ENCODE data around the gene TRAF1.
A peak's percentile ranks its signal among the peaks of the same experiment; 100 is the strongest.

Gene TRAF1

GRCh38 chr9:120931231-120932085 is 4.9 kb upstream of the TRAF1 start:
- 33% methylated on average over 3 of the region's 4 CpGs for WGBS (ENCODE audit: insufficient coverage)
- Histone ChIP-seq H3K27ac (ENCODE audit: insufficient read depth in 1 of 2, low read depth in 1 of 2, low read length in 2 of 2, poor library complexity in 1 of 2, severe bottlenecking in 2 of 2) (peak overlapping the region; percentile 77 to 85), H3K27me3 (replicated peaks in 2 of 5; ENCODE audit: control insufficient read depth in 4 of 5, insufficient read depth in 5 of 5, low read length in 4 of 5) (no peaks in the 10 kb centered on the region), H3K4me1 (ENCODE audit: control extremely low read depth in 1 of 4, control insufficient read depth in 4 of 4, insufficient read depth in 4 of 4, low read length in 3 of 4) (peaks cover 38 to 87% (median 77%) of the 10 kb centered on the region in 4 experiments), H3K36me3 (ENCODE audit: control insufficient read depth in 4 of 4, insufficient read depth in 4 of 4, low read length in 3 of 4) (no peaks in the 10 kb centered on the region), H3K4me3 (ENCODE audit: control insufficient read depth in 1 of 7, extremely low read depth in 1 of 7, insufficient read depth in 4 of 7, low read depth in 2 of 7, low read length in 6 of 7) (peak overlapping the region in 4 of 7 experiments; percentile 27 to 56 (median 52)), H3K9me3 (ENCODE audit: control extremely low read depth in 1 of 5, control insufficient read depth in 4 of 5, insufficient read depth in 2 of 5, low read depth in 1 of 5, low read length in 4 of 5) (no peaks in the 10 kb centered on the region)
- peak; percentile 84 to 96 (median 96) for DNase-seq
- CTCF ChIA-PET, result interaction anchor here (0.6 to 1.7 kb wide), 8 partner anchors 12 to 62 kb away, joined by 3 to 8 read pairs (median 4); no protein-coding TSS in a partner anchor
- POLR2A ChIA-PET, result interaction anchor here (0.6 to 1.4 kb wide), 2 partner anchors 62 to 270 kb away, joined by 3 to 4 read pairs; no protein-coding TSS in a partner anchor

- Histone ChIP-seq H3K36me3 (ENCODE audit: control insufficient read depth in 4 of 4, insufficient read depth in 4 of 4, low read length in 3 of 4) (no peaks in the 10 kb centered on the region), H3K4me1 (ENCODE audit: control extremely low read depth in 1 of 4, control insufficient read depth in 4 of 4, insufficient read depth in 4 of 4, low read length in 3 of 4) (peaks cover 18 to 76% (median 67%) of the 10 kb centered on the region in 4 experiments), H3K27me3 (replicated peaks in 2 of 5; ENCODE audit: control insufficient read depth in 4 of 5, insufficient read depth in 5 of 5, low read length in 4 of 5) (no peaks in the 10 kb centered on the region), H3K9me3 (ENCODE audit: control extremely low read depth in 1 of 5, control insufficient read depth in 4 of 5, insufficient read depth in 2 of 5, low read depth in 1 of 5, low read length in 4 of 5) (no peaks in the 10 kb centered on the region), H3K27ac (ENCODE audit: insufficient read depth in 1 of 2, low read depth in 1 of 2, low read length in 2 of 2, poor library complexity in 1 of 2, severe bottlenecking in 2 of 2) (peak overlapping the region in 1 of 2 experiments; percentile 50), H3K4me3 (ENCODE audit: control insufficient read depth in 1 of 7, extremely low read depth in 1 of 7, insufficient read depth in 4 of 7, low read depth in 2 of 7, low read length in 6 of 7) (peak overlapping the region in 6 of 7 experiments; percentile 24 to 77 (median 66))
- POLR2A ChIA-PET, result interaction anchor here (0.6 to 1.3 kb wide), 4 partner anchors 32 to 319 kb away, joined by 3 to 4 read pairs (median 4); no protein-coding TSS in a partner anchor
- 14% methylated on average over 22 of the region's 26 CpGs for WGBS (ENCODE audit: insufficient coverage)
- CTCF ChIA-PET, result interaction anchor here (0.6 to 2.1 kb wide), 8 partner anchors 10 to 319 kb away, joined by 3 to 8 read pairs (median 4); no protein-coding TSS in a partner anchor
- DNase-seq, result no peak
Measured at GRCh38 chr9:120929229-120929791, 2.7 kb upstream of the TRAF1 start.

GRCh38 chr9:120928483-120929228 is 2.1 kb upstream of the TRAF1 start:
- ChIA-PET POLR2A (interaction anchor here (1.2 to 1.3 kb wide), 2 partner anchors 32 to 36 kb away, joined by 3 to 4 read pairs; no protein-coding TSS in a partner anchor), CTCF (interaction anchor here (0.6 to 2.1 kb wide), 7 partner anchors 12 to 318 kb away, joined by 3 to 8 read pairs (median 4); no protein-coding TSS in a partner anchor)
- Histone ChIP-seq H3K27me3 (replicated peaks in 2 of 5; ENCODE audit: control insufficient read depth in 4 of 5, insufficient read depth in 5 of 5, low read length in 4 of 5) (no peaks in the 10 kb centered on the region), H3K36me3 (ENCODE audit: control insufficient read depth in 4 of 4, insufficient read depth in 4 of 4, low read length in 3 of 4) (no peaks in the 10 kb centered on the region), H3K4me1 (ENCODE audit: control extremely low read depth in 1 of 4, control insufficient read depth in 4 of 4, insufficient read depth in 4 of 4, low read length in 3 of 4) (peaks cover 17 to 70% (median 62%) of the 10 kb centered on the region in 4 experiments), H3K27ac (ENCODE audit: insufficient read depth in 1 of 2, low read depth in 1 of 2, low read length in 2 of 2, poor library complexity in 1 of 2, severe bottlenecking in 2 of 2) (peak overlapping the region in 1 of 2 experiments; percentile 50), H3K9me3 (ENCODE audit: control extremely low read depth in 1 of 5, control insufficient read depth in 4 of 5, insufficient read depth in 2 of 5, low read depth in 1 of 5, low read length in 4 of 5) (no peaks in the 10 kb centered on the region), H3K4me3 (ENCODE audit: control insufficient read depth in 1 of 7, extremely low read depth in 1 of 7, insufficient read depth in 4 of 7, low read depth in 2 of 7, low read length in 6 of 7) (peak overlapping the region; percentile 24 to 77 (median 64))
- DNase-seq, result peak in 2 of 3 donors; percentile 81 to 89
- WGBS (ENCODE audit: insufficient coverage), result 0% methylated on average over 67 of the region's 73 CpGs

GRCh38 chr9:120928015-120928482 is 1.5 kb upstream of the TRAF1 start:
- CTCF ChIA-PET, result interaction anchor here (5.9 kb wide), 1 partner anchor 19 kb away, joined by 29 read pairs; no protein-coding TSS in a partner anchor

GRCh38 chr9:120927269-120928014 is 846 bp upstream of the TRAF1 start:
- DNase-seq, result peak in 1 of 3 donors; percentile 32
- CTCF ChIA-PET, result interaction anchor here (1.4 to 5.9 kb wide), 6 partner anchors 9 to 30 kb away, joined by 3 to 29 read pairs (median 4); no protein-coding TSS in a partner anchor
- Histone ChIP-seq H3K36me3 (ENCODE audit: control insufficient read depth in 4 of 4, insufficient read depth in 4 of 4, low read length in 3 of 4) (no peaks in the 10 kb centered on the region), H3K9me3 (ENCODE audit: control extremely low read depth in 1 of 5, control insufficient read depth in 4 of 5, insufficient read depth in 2 of 5, low read depth in 1 of 5, low read length in 4 of 5) (no peaks in the 10 kb centered on the region), H3K4me1 (ENCODE audit: control extremely low read depth in 1 of 4, control insufficient read depth in 4 of 4, insufficient read depth in 4 of 4, low read length in 3 of 4) (peaks cover 14 to 60% (median 53%) of the 10 kb centered on the region in 4 experiments), H3K4me3 (ENCODE audit: control insufficient read depth in 1 of 7, extremely low read depth in 1 of 7, insufficient read depth in 4 of 7, low read depth in 2 of 7, low read length in 6 of 7) (no peak overlapping the region), H3K27me3 (replicated peaks in 2 of 5; ENCODE audit: control insufficient read depth in 4 of 5, insufficient read depth in 5 of 5, low read length in 4 of 5) (no peaks in the 10 kb centered on the region), H3K27ac (ENCODE audit: insufficient read depth in 1 of 2, low read depth in 1 of 2, low read length in 2 of 2, poor library complexity in 1 of 2, severe bottlenecking in 2 of 2) (no peak overlapping the region)
- WGBS (ENCODE audit: insufficient coverage), result 89% methylated on average over 3 of the region's 8 CpGs
- POLR2A ChIA-PET, result interaction anchor here (1.4 kb wide), 1 partner anchor 30 kb away, joined by 5 read pairs; no protein-coding TSS in a partner anchor

More at GRCh38 chr9:120928015-120928482, 1.5 kb upstream of the TRAF1 start:
- Histone ChIP-seq H3K4me1 (ENCODE audit: control extremely low read depth in 1 of 4, control insufficient read depth in 4 of 4, insufficient read depth in 4 of 4, low read length in 3 of 4) (peaks cover 17 to 64% (median 56%) of the 10 kb centered on the region in 4 experiments), H3K27me3 (replicated peaks in 2 of 5; ENCODE audit: control insufficient read depth in 4 of 5, insufficient read depth in 5 of 5, low read length in 4 of 5) (no peaks in the 10 kb centered on the region), H3K27ac (ENCODE audit: insufficient read depth in 1 of 2, low read depth in 1 of 2, low read length in 2 of 2, poor library complexity in 1 of 2, severe bottlenecking in 2 of 2) (no peak overlapping the region), H3K9me3 (ENCODE audit: control extremely low read depth in 1 of 5, control insufficient read depth in 4 of 5, insufficient read depth in 2 of 5, low read depth in 1 of 5, low read length in 4 of 5) (no peaks in the 10 kb centered on the region), H3K36me3 (ENCODE audit: control insufficient read depth in 4 of 4, insufficient read depth in 4 of 4, low read length in 3 of 4) (no peaks in the 10 kb centered on the region), H3K4me3 (ENCODE audit: control insufficient read depth in 1 of 7, extremely low read depth in 1 of 7, insufficient read depth in 4 of 7, low read depth in 2 of 7, low read length in 6 of 7) (peak overlapping the region; percentile 24 to 77 (median 64))
- WGBS (ENCODE audit: insufficient coverage), result 46% methylated on average over 14 of the region's 14 CpGs
- DNase-seq, result peak in 1 of 3 donors; percentile 42
- POLR2A ChIA-PET, result no interaction called here
